ENCODE measurements around the gene ALS2CL.
A peak's percentile ranks its signal among the peaks of the same experiment; 100 is the strongest.
"Not testable (repeated sequence)": the region's sequence is repeated elsewhere in the genome, so short reads cannot be mapped to it uniquely, and the experiment has no call there.

The ALS2CL gene

DNA sequence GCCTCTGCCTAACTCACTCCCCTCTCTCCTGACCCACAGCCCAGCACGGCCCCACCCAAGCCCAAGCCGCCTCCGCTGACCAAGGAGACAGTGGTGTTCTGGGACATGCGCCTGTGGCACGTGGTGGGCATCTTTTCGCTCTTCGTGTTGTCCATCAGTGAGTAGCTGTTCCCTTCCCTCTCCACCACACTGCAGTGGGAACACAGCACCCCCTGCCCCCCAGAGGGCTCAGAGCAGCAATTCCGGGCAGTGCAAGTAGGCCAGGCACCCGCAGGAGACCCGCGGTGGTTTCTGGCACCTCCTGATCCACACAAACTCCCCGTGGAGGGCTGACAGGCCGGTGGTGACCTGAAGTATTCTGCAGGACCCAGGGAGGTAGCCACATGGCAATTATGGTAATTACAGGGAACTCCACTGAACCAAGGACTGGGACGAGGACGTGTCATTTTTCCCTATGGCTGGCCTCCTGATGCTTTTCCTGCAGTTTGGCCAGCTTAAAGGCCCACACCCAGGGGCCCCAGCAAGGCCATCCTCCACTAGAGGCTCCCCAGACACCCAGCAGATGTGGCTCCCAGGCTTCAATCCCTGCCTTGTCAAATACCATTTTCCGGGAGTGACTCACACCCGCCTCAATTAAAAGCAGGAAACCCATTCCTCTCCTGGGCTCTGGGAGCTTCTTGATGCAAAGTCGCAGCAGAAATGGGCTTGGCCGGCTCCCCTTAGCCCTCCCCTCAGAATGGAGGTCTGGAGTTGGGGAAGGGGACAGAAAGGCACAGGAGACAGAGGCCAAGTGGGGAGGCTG lies 12.5 kb upstream of the ALS2CL start:
- Histone ChIP-seq H3K36me3 (ENCODE audit: control insufficient read depth, insufficient read depth, low read length) (no peaks in the 10 kb centered on the region), H3K27ac (ENCODE audit: low read depth, low read length) (no peak overlapping the region), H3K27me3 (ENCODE audit: control insufficient read depth, insufficient read depth, low read length) (peaks cover 10% of the 10 kb centered on the region), H3K4me3 (ENCODE audit: low read length) (no peak overlapping the region), H3K9ac (ENCODE audit: low read length) (no peak overlapping the region), H3K4me1 (ENCODE audit: control insufficient read depth, insufficient read depth, low read length) (peaks cover 5% of the 10 kb centered on the region)

DNA sequence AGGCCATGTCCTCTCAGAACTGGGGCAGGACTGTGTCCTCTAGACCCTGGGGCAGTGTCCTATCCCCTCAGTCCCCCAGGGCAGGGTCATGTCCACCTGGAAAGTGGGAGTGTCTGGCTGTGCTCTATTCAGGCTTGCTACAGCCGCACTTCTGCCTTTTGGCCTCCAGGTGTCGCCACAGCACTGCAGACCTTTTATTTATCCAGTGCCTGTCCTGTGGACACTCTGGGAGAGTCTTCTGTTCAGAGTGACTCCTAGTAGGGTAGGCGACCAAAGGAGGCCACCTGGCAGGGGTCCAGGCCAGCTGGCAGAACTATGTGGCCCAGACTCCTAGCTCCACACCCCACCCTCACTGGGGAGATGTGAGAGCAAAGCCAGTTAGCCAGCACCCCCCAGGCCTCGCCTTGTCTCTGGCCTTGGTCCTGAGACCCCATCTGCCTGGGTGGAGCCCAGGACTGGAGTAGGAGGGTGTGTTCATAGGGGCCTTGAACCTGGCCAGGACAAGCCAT lies 11.6 kb upstream of the ALS2CL start:
- H3K4me3 ChIP-seq (ENCODE audit: low read length) = no peak overlapping the region
- H3K9ac ChIP-seq (ENCODE audit: low read length) = no peak overlapping the region
- H3K36me3 ChIP-seq (ENCODE audit: control insufficient read depth, insufficient read depth, low read length) = no peaks in the 10 kb centered on the region
- peaks cover 5% of the 10 kb centered on the region for H3K4me1 ChIP-seq (ENCODE audit: control insufficient read depth, insufficient read depth, low read length)
- peaks cover 13% of the 10 kb centered on the region for H3K27me3 ChIP-seq (ENCODE audit: control insufficient read depth, insufficient read depth, low read length)
- H3K27ac ChIP-seq (ENCODE audit: low read depth, low read length) = no peak overlapping the region

DNA sequence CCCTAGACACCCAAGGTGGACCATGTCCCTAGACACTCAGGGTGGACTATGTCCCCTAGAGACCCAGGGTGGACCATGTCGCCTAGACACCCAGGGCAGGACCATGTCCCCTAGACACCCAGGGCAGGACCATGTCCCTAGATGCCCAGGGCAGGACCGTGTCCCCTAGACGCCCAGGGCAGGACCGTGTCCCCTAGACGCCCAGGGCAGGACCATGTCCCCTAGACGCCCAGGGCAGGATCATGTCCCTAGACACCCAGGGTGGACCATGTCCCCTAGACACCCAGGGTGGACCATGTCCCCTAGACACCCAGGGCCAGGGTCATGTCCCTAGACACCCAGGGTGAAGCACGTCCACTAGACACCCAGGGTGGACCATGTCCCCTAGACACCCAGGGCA lies 10.9 kb upstream of the ALS2CL start:
- not testable (repeated sequence) for H3K27ac ChIP-seq (ENCODE audit: low read depth, low read length); H3K4me3 ChIP-seq (ENCODE audit: low read length); H3K4me1 ChIP-seq (ENCODE audit: control insufficient read depth, insufficient read depth, low read length); H3K36me3 ChIP-seq (ENCODE audit: control insufficient read depth, insufficient read depth, low read length); H3K9ac ChIP-seq (ENCODE audit: low read length)
- peaks cover 13% of the 10 kb centered on the region for H3K27me3 ChIP-seq (ENCODE audit: control insufficient read depth, insufficient read depth, low read length)

DNA sequence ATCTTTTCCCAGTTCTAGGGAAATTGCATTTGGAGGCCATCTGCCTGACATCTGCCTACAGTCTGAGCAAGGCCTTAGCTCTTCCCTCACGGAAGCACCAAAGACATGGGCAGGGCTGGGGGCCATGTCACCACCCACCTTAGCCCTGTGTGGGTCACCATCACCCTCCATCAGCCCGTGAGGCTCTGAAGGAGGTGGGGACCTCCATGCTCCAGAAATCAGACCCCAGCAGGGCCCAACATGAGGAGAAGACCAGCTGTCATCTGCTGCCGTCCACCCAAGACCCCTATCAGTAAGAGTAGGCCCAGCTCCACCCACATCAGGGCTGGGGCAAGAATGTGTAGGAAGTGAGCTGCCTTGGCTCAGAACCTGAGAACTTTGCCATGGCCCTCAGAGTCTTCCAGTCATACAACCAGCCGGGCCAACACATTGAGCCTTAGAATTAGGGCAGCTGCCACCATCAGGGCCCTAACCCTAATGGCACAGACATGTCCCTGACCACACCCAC lies 9.6 kb upstream of the ALS2CL start:
- H3K9ac ChIP-seq (ENCODE audit: low read length) = no peak overlapping the region

DNA sequence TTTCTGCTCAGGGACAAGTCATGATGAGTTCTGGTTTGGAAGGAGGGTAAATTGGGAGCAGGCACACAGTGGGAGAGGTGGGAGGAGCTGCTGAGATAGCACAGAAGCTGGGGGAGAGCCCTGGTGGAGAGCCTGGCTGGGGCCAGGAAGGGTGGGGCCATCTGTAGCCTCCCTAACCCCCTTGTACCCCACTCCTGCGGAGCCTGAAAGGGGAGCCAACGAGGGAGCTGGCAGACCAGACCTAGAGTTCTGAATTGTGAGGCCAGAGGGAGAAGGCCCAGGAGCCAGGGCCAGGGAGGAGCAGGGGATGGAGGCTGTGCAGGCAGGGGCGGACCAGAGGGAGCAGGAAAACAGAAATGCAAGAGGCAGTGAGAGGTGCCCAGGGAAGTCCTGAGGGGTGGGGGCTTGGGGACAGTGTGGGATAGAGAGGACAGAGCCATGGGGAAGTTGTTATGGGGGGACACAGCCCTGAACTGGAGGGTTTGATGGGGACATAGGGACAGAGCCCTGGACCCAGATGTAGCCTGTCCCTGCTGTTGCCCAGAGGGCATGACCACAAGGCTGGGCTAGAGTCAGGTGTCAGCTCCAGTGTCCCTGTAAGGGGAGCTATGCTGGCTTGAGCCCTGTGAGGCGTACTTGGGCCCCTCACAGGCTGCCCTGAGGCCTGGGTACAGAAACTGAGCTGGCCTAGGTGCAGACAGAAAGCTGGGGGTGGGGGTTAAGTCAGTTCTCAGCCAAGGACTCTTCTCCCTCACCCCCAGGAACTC lies 8.9 kb upstream of the ALS2CL start:
- Histone ChIP-seq H3K9ac (ENCODE audit: low read length) (no peak overlapping the region), H3K27me3 (ENCODE audit: control insufficient read depth, insufficient read depth, low read length) (peaks cover 13% of the 10 kb centered on the region), H3K4me1 (ENCODE audit: control insufficient read depth, insufficient read depth, low read length) (peaks cover 5% of the 10 kb centered on the region), H3K4me3 (ENCODE audit: low read length) (no peak overlapping the region), H3K27ac (ENCODE audit: low read depth, low read length) (no peak overlapping the region), H3K36me3 (ENCODE audit: control insufficient read depth, insufficient read depth, low read length) (no peaks in the 10 kb centered on the region)

More for the DNA sequence above, 9.6 kb upstream of the ALS2CL start:
- H3K27me3 ChIP-seq (ENCODE audit: control insufficient read depth, insufficient read depth, low read length) = peaks cover 13% of the 10 kb centered on the region
- H3K4me1 ChIP-seq (ENCODE audit: control insufficient read depth, insufficient read depth, low read length) = peaks cover 5% of the 10 kb centered on the region
- H3K4me3 ChIP-seq (ENCODE audit: low read length) = no peak overlapping the region
- H3K36me3 ChIP-seq (ENCODE audit: control insufficient read depth, insufficient read depth, low read length) = no peaks in the 10 kb centered on the region
- H3K27ac ChIP-seq (ENCODE audit: low read depth, low read length) = no peak overlapping the region

DNA sequence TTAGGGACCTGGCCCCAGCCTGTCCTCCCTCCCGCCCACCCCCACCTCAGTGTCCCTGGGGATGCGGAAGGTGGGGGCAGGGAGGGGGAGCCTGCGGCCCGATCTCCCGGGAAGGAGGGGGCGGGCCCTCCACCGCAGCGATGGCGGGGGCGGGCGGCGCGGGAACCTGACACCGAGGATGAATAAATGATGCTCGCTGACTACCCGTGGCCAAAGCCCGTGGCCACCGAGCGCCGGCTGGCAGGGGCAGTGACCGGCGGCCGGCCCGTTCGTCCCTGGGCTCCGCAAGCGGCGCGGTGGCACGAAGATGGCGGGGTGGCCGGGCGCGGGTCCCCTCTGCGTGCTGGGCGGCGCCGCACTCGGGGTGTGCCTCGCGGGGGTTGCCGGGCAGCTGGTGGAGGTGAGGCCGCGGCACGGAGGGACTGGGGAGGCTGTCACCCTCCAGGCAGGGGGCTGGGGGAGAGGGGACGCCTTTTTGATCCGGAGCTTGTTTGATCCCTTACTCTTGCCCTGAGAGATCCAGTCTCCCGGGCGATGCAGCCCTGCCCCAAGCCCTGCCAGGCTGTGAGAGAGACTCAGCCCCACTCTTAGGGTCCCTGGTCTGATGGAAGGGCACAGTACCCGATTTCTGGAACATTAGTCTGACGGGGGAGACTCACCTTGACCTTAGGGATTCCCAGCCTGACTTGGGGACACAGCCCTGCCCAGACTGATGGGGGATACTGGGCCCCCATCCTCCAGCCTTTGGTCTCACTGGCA lies 7.9 kb upstream of the ALS2CL start, which contains the start of gene TMIE:
Gene TMIE, plus strand, starts transcription at position 212 of the 759 bp plus-strand sequence. Its CDS starts 96 bp downstream, at position 308.
- H3K27me3 ChIP-seq (ENCODE audit: control insufficient read depth, insufficient read depth, low read length) = peaks cover 13% of the 10 kb centered on the region
- no peak within 1 kb of the TSS for H3K27ac ChIP-seq (ENCODE audit: low read depth, low read length)
- no peak within 1 kb of the TSS for H3K9ac ChIP-seq (ENCODE audit: low read length)
- H3K36me3 ChIP-seq (ENCODE audit: control insufficient read depth, insufficient read depth, low read length) = no peaks in the 10 kb centered on the region
- peak within 1 kb of the TSS; percentile 24 for H3K4me3 ChIP-seq (ENCODE audit: low read length)
- H3K4me1 ChIP-seq (ENCODE audit: control insufficient read depth, insufficient read depth, low read length) = peaks cover 10% of the 10 kb centered on the region

DNA sequence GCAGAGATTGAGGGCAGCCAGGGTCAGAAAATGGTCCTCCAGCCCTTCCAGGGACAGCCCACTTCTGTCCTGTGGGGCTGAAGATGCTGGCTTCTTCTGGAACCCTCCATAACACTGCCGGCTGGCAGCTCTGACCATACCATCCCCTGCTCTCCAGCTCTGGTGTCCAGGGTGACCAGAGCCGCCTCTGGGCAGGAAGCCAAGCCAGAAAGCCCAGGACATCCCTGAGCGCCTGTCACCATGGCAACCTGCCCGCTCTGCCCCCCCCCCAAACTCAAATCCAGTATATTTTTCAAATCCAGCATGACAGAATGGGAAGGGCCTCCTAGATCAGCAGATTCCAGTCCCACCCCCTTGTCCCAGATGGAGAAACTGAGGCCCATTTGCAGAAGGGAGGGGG lies 7.3 kb upstream of the ALS2CL start:
- H3K4me1 ChIP-seq (ENCODE audit: control insufficient read depth, insufficient read depth, low read length) = peaks cover 16% of the 10 kb centered on the region
- peaks cover 13% of the 10 kb centered on the region for H3K27me3 ChIP-seq (ENCODE audit: control insufficient read depth, insufficient read depth, low read length)
- no peak overlapping the region for H3K27ac ChIP-seq (ENCODE audit: low read depth, low read length)
- H3K4me3 ChIP-seq (ENCODE audit: low read length) = no peak overlapping the region
- H3K36me3 ChIP-seq (ENCODE audit: control insufficient read depth, insufficient read depth, low read length) = no peaks in the 10 kb centered on the region
- H3K9ac ChIP-seq (ENCODE audit: low read length) = no peak overlapping the region

DNA sequence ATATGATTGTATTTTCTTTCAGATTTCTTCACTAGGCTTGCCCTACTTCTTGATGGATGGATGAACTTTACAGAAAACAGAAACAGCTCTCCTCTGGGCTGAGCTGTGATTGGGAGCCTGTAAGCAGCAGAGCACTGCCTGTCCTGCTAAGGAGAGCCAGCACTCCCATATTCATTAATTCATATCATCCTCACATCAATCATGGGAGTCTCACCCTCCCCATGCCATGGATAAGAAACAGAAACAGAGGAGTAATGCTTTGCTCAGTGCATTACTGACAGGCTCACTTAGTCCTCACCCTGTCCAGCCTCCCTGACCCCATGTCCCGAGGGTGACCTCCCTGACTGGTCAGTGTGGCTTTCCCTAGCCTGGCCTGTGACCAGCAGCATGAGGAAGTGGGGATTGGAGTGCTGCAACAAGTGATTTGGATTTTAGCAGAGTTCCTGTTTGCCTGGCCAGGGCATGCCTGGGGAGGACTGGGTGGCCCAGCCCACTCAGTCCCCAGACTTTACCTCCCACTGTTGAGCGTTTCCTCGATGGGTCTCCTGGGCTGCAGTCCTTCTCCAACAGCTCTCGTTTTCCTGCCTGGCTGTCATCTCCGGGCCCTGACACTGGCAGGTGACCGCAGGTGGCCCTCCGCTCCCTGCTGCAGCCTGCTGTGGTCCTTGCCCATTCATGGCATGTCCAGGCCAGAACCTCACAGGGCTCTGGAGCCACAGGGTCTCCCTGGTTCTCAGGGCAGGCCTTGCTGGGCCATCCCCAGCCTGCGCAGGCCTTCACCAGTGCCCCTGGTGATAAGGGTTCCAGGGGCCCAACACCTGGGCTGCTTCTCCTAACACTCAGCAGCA lies 6.4 kb upstream of the ALS2CL start:
- H3K27ac ChIP-seq (ENCODE audit: low read depth, low read length) = no peak overlapping the region
- H3K4me3 ChIP-seq (ENCODE audit: low read length) = no peak overlapping the region
- H3K9ac ChIP-seq (ENCODE audit: low read length) = no peak overlapping the region
- H3K27me3 ChIP-seq (ENCODE audit: control insufficient read depth, insufficient read depth, low read length) = peaks cover 13% of the 10 kb centered on the region
- peaks cover 23% of the 10 kb centered on the region for H3K4me1 ChIP-seq (ENCODE audit: control insufficient read depth, insufficient read depth, low read length)
- H3K36me3 ChIP-seq (ENCODE audit: control insufficient read depth, insufficient read depth, low read length) = no peaks in the 10 kb centered on the region

DNA sequence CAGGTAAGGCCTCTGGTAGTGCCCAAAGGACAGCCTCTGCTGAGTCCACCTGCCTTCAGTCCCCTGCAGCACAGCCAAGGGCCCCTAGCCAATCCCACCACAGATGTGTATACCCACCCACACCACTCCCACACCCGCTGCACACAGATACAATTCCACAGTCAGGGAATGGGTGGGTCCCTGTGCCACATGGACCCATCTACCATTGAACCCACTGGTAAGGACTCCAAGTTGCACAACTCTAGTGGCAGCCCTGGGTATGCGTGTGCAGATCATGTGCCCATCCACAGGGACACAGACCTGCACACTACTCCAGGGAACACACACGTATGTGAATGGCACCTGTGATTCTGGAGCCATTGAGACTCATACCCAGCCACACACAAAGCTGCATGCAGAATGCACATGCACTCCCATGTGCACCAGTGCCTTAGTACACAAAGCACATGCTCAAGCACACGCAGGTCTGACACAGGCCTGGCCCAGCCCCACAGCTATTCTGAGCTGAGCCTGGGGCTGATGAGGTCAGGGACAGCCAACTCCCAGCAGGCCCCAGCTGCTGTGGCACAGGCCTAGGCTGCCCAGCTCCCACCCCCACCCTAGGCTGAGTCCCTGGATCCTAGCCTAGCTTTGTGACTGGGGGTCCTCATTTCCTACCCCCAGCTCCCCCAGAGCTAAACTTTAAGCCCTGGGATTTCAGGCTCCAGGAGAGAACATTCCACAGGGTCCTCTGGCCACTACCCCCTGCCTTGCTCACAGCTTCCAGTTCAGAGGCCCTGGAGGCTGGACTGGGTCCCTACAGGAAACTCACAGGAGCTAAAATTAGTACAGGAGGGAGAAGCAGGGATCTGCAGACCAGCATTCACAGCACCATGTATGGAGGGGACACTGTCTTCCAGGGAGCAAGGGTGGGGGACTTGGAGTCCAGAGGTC lies 2.7 kb upstream of the ALS2CL start:
- Histone ChIP-seq H3K9ac (ENCODE audit: low read length) (no peak overlapping the region), H3K4me3 (ENCODE audit: low read length) (no peak overlapping the region), H3K27me3 (ENCODE audit: control insufficient read depth, insufficient read depth, low read length) (peaks cover 2% of the 10 kb centered on the region), H3K36me3 (ENCODE audit: control insufficient read depth, insufficient read depth, low read length) (no peaks in the 10 kb centered on the region), H3K27ac (ENCODE audit: low read depth, low read length) (peak overlapping the region; percentile 51), H3K4me1 (ENCODE audit: control insufficient read depth, insufficient read depth, low read length) (peaks cover 18% of the 10 kb centered on the region)

DNA sequence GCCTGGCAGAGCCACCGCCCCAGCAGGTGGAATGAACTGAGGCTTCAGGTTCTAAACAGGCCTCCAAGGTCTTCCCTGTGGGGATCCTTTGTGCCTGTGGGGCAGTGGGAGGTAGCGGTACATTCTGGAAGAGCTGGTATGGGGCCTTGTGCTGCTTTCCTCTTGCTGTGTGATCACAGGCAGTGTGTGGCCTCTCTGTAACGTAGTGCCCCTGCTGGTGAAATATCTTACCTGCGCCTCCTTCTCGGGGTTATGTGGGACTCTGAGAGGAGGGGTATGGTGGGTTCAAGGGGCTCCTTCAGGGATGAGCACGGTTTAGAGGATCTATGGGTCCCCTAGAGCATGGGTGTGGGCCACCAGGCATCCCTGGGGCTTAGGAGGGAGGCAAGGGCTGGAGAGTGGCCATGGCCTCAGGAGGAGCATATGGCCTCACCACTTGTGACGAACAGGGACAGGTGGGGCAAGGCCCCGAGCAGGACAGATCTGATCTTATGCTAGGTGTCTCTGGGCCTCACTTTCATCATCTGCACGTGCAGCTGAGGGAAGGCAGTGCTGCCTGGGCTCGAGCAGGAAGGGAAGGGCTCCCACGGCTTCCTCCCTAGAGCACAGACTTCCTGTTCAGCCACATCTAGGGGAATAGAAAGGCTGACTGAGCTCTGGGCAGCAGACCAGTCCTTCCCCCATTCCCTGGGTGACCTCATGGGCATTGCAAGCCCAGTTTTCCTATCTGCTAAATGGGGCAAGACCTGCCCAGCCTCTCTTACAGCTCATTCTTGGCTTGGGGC lies 1.9 kb upstream of the ALS2CL start:
- Histone ChIP-seq H3K4me1 (ENCODE audit: control insufficient read depth, insufficient read depth, low read length) (peaks cover 18% of the 10 kb centered on the region), H3K9ac (ENCODE audit: low read length) (no peak overlapping the region), H3K27me3 (ENCODE audit: control insufficient read depth, insufficient read depth, low read length) (no peaks in the 10 kb centered on the region), H3K36me3 (ENCODE audit: control insufficient read depth, insufficient read depth, low read length) (no peaks in the 10 kb centered on the region), H3K27ac (ENCODE audit: low read depth, low read length) (no peak overlapping the region), H3K4me3 (ENCODE audit: low read length) (no peak overlapping the region)

Measured in rectal smooth muscle tissue (tissue), 1 donor.